NCI-H774 (cell line): ENCODE measurements around the gene AADAC.
"Not testable (repeated sequence)": the region's sequence is repeated elsewhere in the genome, so short reads cannot be mapped to it uniquely, and the experiment has no call there.

ENCODE experiments used
- DNase-seq: peaks from one replicate; lab custom pipeline; 2025; lab: John Stamatoyannopoulos, UW

AADAC gene, protein sequence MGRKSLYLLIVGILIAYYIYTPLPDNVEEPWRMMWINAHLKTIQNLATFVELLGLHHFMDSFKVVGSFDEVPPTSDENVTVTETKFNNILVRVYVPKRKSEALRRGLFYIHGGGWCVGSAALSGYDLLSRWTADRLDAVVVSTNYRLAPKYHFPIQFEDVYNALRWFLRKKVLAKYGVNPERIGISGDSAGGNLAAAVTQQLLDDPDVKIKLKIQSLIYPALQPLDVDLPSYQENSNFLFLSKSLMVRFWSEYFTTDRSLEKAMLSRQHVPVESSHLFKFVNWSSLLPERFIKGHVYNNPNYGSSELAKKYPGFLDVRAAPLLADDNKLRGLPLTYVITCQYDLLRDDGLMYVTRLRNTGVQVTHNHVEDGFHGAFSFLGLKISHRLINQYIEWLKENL

GRCh38 chr3:151813799-151814198 lies at the start of gene AADAC:
Gene AADAC, plus strand, starts transcription at chr3:151814116. Its CDS starts 47 bp downstream, at chr3:151814163.
- no peak for DNase-seq

- not testable (repeated sequence) for DNase-seq
These were observed 49.2 kb upstream of the AADAC start for GRCh38 chr3:151764699-151765098.

- DNase-seq: no peak
These were observed 48.2 kb upstream of the AADAC start for GRCh38 chr3:151765685-151766084.

- no peak for DNase-seq
These were observed 47.5 kb upstream of the AADAC start for GRCh38 chr3:151766454-151766853.

DNA sequence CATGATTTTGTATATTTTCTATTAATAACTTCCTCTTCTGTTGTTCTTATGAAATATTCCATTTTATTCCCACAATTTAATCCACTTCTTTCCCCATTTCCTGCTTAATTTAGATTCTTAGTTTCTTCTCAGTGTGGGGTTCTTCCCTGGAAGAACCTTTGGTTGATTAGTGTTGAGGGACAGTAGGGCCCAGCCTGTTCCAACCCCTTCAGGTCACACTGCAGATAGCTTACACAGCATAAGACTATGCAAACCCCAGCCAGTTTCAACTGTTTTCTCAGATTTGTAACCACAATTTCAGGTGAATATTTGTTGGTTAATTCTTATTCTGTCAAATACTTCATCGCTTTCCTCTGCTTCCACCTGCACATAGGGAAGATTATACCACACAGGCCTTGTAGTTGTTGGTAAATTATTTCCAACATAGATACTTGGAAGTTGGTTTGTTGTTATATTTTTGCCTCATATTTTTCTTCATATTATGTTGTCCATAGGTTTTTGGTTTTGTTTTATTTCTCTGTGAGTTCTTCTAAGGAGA lies 45.5 kb upstream of the AADAC start:
- DNase-seq: no peak

GRCh38 chr3:151769175-151769574 lies 44.7 kb upstream of the AADAC start:
- no peak for DNase-seq

DNA sequence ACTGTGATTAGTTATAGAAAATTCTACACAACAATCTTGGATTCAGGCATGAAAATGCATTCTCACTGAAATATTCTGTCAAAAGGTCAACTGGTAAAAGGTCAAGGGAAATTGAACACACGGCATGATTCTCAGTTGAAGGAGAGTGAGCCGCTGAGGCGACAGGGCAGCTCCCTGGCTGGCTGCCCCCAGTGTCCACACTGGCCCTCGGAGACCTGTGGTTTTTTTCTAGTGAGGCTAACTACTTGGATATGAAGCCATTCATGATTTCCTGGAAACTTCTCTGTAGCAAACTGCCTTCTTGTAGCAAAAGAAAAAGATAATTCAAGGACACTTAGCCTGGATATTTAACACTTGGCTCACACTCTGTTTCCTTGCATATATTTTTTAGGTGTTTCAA lies 43.0 kb upstream of the AADAC start:
- no peak for DNase-seq

- DNase-seq: no peak
These were observed 41.0 kb upstream of the AADAC start for GRCh38 chr3:151772825-151773480.

DNA sequence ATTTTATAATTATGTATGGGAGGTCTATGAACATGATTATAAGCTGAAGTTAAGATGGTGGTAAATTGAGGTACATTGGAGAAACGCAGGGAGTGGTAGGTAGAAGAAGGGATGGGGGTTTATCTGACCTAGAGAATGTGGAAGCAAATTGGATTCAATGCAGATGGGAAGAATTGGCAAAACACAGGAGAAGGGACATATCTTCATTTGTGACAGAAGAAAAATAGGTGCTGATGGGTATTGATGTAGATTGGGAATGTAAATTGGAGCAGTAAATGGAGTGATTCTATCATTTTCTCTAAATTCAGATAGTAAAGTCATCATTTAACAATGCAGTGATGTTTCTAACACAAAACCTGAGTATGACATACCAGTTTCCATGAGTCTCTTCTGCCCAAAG lies 39.7 kb upstream of the AADAC start:
- no peak for DNase-seq

DNA sequence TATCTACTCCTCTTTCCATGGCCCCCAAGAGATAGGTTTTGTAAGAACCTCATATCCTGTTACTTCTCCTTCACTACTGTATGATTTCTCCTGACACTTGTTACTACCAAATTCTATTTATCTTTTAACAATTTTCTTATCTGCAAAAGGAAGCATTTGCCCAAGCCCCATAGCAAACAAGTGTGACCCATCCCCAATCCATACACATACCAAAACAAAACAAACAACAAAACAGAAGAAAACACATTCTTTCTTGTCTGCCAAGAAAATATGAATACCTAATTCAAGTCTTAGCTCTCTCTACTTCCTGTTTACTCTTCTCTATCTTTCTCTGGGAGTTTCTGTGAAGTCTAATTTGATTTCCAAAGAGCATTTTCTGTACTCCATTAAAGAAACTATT lies 39.0 kb upstream of the AADAC start:
- no peak for DNase-seq

DNA sequence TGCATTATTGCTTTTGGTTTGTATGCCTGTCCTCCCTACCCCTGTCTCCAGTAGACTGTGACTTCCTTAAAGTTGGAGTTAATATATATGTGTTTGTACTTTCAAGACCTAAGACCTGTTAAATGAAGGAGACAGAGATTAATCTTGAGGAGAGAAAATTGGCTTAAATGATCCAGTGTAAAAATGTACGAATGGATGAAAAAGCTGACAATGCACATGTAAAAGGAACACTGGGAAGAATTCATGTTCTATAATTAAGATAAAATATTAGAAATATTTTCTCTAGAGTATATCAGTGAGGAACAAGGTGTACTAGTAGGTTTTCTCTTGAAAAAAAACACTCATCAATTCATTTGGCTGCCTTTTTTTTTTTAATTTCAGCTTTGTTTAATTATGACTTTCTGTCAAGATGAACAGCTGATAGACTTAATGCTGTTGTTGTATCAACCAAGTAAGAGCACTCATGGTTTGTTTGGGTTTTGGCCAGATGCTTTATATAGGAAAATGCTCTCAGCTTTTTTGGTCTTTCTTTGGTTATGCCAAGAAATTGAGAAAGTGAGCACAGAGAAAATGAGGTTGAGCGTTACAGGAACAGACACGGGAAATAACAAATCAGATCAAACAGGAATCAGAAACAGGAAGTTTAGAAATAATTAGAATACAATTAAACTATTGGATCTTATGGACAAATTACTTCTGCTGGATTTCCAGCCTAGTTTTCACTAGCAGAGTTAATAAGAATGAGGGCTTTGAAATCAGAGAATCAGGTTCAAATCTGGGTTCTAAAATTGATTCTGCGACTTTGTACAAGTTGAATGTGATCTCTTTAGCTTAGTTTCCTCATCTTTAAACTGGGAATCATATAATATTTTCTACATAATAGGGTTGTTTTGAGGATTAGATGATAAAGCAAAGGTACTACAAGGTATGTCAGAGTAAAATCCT lies 38.3 kb upstream of the AADAC start:
- DNase-seq: no peak

DNA sequence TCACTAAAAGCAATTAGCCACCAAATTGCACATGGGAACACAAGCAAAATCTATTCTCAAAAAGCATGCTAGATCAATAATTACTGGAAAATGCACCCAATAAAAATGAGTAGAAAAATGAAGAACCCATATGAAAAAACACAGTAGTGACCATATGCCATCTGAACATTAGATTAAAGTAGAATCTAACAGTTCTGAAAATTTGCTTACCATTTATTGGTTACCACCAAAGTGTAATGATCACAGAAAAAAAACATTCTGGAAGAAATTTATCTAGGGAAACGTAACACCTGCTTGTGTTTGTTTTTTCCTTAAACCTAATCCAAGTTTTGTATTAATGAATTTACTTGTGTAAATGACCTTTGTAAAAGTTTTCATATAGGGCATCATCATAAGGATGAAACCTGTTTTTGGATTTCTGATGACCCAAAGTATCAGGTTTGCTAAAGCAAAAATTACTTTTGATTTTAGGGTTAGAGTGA lies 37.6 kb upstream of the AADAC start:
- DNase-seq: no peak

GRCh38 chr3:151777880-151778279 lies 36.0 kb upstream of the AADAC start:
- no peak for DNase-seq

GRCh38 chr3:151787626-151788025 lies 26.3 kb upstream of the AADAC start:
- DNase-seq: no peak

DNA sequence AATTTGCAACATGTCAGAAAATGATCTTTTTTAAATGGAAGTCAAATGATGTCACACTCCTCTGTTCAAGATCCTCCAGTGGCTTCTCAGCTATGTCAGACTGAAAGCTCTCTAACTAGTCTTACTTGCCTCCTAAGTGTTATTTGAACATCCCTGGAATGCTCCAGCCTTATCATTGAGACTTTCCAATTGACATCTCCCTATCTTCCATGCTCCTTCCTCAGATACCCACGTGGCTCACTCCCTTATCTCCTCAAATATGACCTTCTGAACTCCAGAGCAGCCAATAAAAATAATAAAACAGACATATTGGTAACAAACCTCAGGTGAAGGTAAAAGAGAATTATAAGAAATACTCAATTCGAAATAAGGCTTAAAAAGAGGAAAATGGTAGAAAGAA lies 25.5 kb upstream of the AADAC start:
- DNase-seq: no peak

GRCh38 chr3:151789853-151790463 lies 24.0 kb upstream of the AADAC start:
- DNase-seq: no peak

DNA sequence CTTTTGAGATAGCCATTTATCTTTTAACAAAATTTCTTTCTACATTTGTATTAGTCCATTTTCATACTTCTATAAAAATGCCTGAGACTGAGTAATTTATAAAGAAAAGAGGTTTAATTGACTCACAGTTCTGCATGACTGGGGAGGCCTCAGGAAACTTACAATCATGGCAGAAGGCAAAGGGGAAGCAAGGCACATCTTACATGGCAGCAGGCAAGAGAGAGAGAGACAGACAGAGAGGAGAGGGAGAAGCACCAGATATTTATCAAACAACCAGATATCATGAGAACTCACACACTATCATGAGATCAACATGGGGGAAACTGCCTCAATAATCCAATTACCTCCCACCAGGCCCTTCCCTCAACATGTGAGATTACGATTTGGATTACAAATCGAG lies 23.2 kb upstream of the AADAC start:
- DNase-seq: not testable (repeated sequence)

DNA sequence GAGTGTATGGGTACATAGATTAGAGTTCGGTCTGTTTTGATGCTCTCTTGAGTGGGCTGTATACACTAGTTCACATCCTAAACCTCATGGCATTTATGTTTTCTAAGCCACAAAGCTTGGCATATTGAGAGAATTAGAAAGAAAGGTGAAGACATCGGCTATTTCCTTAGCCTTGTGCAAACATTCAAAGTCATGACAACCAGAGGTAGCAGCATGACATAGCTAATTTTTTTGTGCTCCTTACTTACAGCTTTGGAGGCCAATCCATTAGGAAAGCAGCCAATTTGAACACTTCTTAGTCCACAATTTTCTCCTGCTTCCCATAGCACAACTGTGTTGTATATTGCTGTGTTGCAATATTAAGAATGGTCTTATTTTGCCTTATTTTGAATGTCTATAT lies 21.5 kb upstream of the AADAC start:
- DNase-seq: no peak

DNA sequence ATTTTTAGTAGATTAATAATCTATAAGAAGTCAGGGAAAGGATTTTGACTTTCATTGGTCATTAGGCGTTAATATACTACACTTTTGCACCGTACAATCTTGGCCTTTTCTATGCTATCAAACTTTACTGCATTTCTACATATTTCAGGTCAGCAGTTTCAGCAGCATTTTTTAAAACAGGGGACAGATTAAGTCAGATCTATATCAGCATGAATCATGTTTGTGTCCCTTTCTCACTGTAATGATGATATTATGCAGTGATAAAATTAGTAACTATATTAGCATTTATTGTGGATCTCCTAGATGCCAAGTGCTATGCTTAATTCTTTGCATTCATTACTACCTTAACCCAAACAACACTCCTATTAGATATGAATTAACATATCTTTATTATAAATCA lies 20.3 kb upstream of the AADAC start:
- DNase-seq: no peak

DNA sequence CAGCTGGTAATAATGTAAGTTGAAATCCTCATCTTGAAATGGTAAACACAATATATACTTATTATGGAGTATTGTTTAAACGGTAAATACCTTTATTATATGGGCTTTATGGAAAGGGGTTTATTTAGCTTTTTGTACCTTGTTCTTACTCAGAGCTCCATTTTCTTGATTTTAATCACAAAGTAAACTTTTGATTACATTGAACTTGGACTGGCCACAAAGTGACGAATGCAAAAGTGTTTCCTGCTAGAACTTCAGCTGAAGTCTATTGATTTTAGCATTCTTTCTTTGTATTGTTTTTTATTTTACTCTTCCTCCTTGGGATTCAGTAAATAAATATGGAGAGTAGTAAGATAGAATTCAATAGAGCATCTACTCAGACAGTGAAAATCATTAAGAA lies 19.8 kb upstream of the AADAC start:
- DNase-seq: no peak

GRCh38 chr3:151795276-151795675 lies 18.6 kb upstream of the AADAC start:
- no peak for DNase-seq
